ENCODE results near the gene MARCHF6. TPM values are rescaled to one million over a fixed set of nuclear protein-coding genes. Genes with fewer than 3 reads are reported as not detected.
A peak's percentile ranks its signal among the peaks of the same experiment; 100 is the strongest.
"Not testable (repeated sequence)": the region's sequence is repeated elsewhere in the genome, so short reads cannot be mapped to it uniquely, and the experiment has no call there.

MARCHF6 gene
- total RNA-seq, 2 experiments from 2014 or later = 67.3 to 92.2 TPM

DNA sequence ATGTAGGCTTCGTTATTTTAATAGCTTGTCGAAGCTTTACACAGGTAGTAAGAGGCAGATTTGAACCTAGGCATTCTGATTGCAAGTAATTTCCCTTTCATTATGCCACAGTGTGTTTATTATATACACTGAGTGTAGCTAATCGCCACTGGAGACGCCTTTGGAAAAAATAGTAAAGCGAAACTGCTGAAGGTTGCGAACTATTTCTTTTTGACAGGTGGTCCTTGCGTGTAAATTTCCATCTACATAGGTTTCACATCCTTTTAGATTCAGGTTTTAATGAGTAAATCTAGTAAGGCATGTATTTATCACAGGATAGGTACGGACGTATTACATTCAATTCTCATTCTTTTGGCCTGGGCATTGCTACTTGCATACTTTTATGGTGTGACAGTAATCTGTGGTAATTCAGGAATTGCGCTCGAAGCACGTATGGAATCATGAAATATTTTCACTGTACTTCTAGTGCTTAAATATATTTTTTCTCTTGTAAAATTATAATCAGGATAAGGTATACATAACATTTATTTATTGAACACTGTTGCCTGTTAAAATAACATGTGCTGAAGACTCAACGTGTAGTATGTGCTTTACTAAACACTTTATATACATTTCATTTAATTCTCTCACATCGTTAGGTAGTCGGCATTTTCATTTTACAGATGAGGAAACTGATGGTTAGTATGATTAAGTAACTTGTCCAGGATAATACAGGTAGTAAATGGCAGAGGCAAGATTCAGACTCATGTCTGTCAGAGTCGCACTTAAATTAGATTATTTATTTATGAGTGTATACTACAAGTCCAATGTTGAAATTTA, 1.8 kb downstream of the MARCHF6 start:
- ChIA-PET CTCF (interaction anchor here (0.7 kb wide), 1 partner anchor 71 kb away, joined by 3 read pairs; no protein-coding TSS in a partner anchor), POLR2A (interaction anchor here (0.6 to 1.4 kb wide), 4 partner anchors 9 to 105 kb away, joined by 3 to 7 read pairs (median 6); partner anchors contain the start of genes ATPSCKMT and CCT5)
- peaks cover 10% of the 10 kb centered on the region for H3K36me3 Mint-ChIP-seq (ENCODE audit: low read depth)
- H3K4me1 Mint-ChIP-seq = peaks cover 50% of the 10 kb centered on the region
- H3K9me3 Mint-ChIP-seq (ENCODE audit: low read depth) = no peaks in the 10 kb centered on the region
- intact Hi-C loops (cut with DNase I, micrococcal nuclease) = loop anchor here (1.0 to 10.0 kb wide), 5 partner anchors 64 to 280 kb away; partner anchors contain the start of gene ANKRD33B (in 1 of the 2)
- H3K27ac Mint-ChIP-seq = peak overlapping the region; percentile 99
- DNase-seq = peak; percentile 51
- ATAC-seq = peak; percentile 30
- no peaks in the 10 kb centered on the region for H3K27me3 Mint-ChIP-seq
- peak overlapping the region; percentile 97 for H3K4me3 Mint-ChIP-seq

GRCh38 chr5:10358999-10359398, 5.5 kb downstream of the MARCHF6 start:
- intact Hi-C loops (cut with DNase I, micrococcal nuclease) = loop anchor here (10.0 kb wide), 3 partner anchors 206 to 276 kb away; partner anchors contain the start of gene ANKRD33B (in 1 of the 2)
- DNase-seq = no peak
- ChIA-PET POLR2A (interaction anchor here (0.6 to 1.0 kb wide), 2 partner anchors 13 to 398 kb away, joined by 4 read pairs; no protein-coding TSS in a partner anchor), CTCF (interaction anchor here (1.1 to 2.6 kb wide), 4 partner anchors 12 to 76 kb away, joined by 3 to 9 read pairs (median 4); no protein-coding TSS in a partner anchor)
- ATAC-seq = no peak
- Mint-ChIP-seq H3K9me3 (ENCODE audit: low read depth) (no peaks in the 10 kb centered on the region), H3K27me3 (no peaks in the 10 kb centered on the region), H3K4me3 (no peak overlapping the region), H3K4me1 (peaks cover 67% of the 10 kb centered on the region), H3K36me3 (ENCODE audit: low read depth) (peaks cover 17% of the 10 kb centered on the region), H3K27ac (no peak overlapping the region)

DNA sequence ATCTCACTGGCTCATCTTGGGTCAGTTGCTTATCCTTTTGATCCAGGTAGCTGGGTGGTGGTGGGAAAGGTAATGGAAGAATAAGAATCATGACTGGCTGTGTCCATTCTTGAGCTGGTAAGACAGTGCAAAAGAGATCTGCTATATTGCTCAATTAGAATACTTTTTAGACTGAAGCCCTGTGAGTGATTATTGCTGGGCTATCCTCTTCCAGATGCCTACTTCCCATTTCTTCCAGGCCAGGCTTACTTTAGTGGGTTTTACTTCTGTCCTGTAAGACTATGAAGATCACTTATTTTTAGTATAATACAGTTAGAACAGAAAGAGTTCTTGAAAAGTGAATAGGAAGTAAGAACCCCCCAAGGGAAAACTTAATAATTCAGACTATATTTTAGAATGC, 7.2 kb downstream of the MARCHF6 start:
- no peak for ATAC-seq
- no peaks in the 10 kb centered on the region for H3K9me3 Mint-ChIP-seq (ENCODE audit: low read depth)
- H3K4me3 Mint-ChIP-seq = no peak overlapping the region
- ChIA-PET POLR2A (no interaction called here), CTCF (no interaction called here)
- peaks cover 71% of the 10 kb centered on the region for H3K4me1 Mint-ChIP-seq
- peaks cover 14% of the 10 kb centered on the region for H3K36me3 Mint-ChIP-seq (ENCODE audit: low read depth)
- H3K27ac Mint-ChIP-seq = no peak overlapping the region
- no peak for DNase-seq
- intact Hi-C loops (cut with DNase I, micrococcal nuclease) = no loop called here
- no peaks in the 10 kb centered on the region for H3K27me3 Mint-ChIP-seq

GRCh38 chr5:10363519-10364185, 10.2 kb downstream of the MARCHF6 start:
- no peaks in the 10 kb centered on the region for H3K27me3 Mint-ChIP-seq
- intact Hi-C loops (cut with DNase I, micrococcal nuclease) = loop anchor here in 1 of 2 experiments (1.0 kb wide), 1 partner anchor 79 kb away; no protein-coding TSS in a partner anchor
- no peaks in the 10 kb centered on the region for H3K9me3 Mint-ChIP-seq (ENCODE audit: low read depth)
- H3K4me1 Mint-ChIP-seq = peaks cover 71% of the 10 kb centered on the region
- H3K27ac Mint-ChIP-seq = no peak overlapping the region
- CTCF ChIA-PET = interaction anchor here (1.0 to 1.5 kb wide), 3 partner anchors 14 to 80 kb away, joined by 3 to 14 read pairs (median 3); no protein-coding TSS in a partner anchor
- peaks cover 19% of the 10 kb centered on the region for H3K36me3 Mint-ChIP-seq (ENCODE audit: low read depth)
- no peak overlapping the region for H3K4me3 Mint-ChIP-seq
- POLR2A ChIA-PET = interaction anchor here (0.7 to 1.6 kb wide), 3 partner anchors 9 to 229 kb away, joined by 3 to 7 read pairs (median 4); no protein-coding TSS in a partner anchor
- DNase-seq = no peak
- no peak for ATAC-seq

DNA sequence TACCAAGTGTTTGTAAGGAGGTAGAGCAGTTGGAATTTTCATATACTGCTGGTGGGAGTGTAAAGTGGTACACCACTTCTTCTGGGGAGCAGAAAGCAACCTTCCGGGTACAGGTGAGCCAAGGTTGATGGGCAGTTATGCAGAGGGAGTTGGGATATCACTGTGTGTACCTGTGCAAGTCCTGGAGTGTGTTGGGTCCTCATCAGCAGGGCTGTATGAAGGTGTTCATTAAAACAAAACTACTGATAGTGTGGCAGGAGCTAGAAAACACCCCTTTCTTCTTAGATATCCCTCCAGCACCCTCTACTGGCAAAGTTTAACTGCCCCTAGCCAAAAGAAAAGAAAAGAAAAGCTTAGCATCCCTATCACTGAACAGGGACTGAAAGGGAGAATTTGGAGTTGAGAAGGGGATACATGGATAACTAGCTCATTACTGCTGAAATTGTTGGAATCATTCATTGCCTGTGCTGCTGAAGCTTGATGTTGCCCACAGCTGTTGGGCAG, 10.7 kb downstream of the MARCHF6 start:
- Mint-ChIP-seq H3K36me3 (ENCODE audit: low read depth) (peaks cover 21% of the 10 kb centered on the region), H3K4me1 (peaks cover 73% of the 10 kb centered on the region), H3K9me3 (ENCODE audit: low read depth) (no peaks in the 10 kb centered on the region), H3K27me3 (no peaks in the 10 kb centered on the region), H3K4me3 (no peak overlapping the region), H3K27ac (no peak overlapping the region)
- intact Hi-C loops (cut with DNase I, micrococcal nuclease) = loop anchor here in 1 of 2 experiments (1.0 kb wide), 1 partner anchor 80 kb away; no protein-coding TSS in a partner anchor
- peak; percentile 55 for ATAC-seq
- ChIA-PET CTCF (interaction anchor here (0.6 to 1.5 kb wide), 7 partner anchors 8 to 111 kb away, joined by 3 to 14 read pairs (median 4); no protein-coding TSS in a partner anchor), POLR2A (interaction anchor here (0.7 to 1.6 kb wide), 5 partner anchors 10 to 271 kb away, joined by 3 to 7 read pairs (median 4); partner anchors contain the start of gene MARCHF6)
- DNase-seq = no peak

DNA sequence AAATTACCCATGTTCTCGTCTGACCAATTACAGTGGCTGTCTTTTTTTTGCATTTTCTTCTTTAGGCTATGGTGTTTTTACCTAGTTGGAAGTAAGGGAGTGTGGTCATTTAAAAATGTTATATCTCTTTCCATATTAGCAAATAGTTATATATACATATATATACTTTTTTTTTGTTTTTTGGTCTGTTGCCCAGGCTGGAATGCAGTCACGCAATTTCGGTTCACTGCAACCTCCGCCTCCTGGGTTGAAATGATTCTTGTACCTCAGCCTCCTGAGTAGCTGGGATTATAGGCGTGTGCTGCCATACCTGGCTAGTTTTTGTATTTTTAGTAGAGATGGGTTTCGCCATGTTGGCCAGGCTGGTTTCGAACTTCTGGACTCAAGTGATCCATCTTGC, 12.3 kb downstream of the MARCHF6 start:
- H3K4me1 Mint-ChIP-seq = peaks cover 69% of the 10 kb centered on the region

GRCh38 chr5:10366310-10367272, 13.1 kb downstream of the MARCHF6 start:
- no peaks in the 10 kb centered on the region for H3K27me3 Mint-ChIP-seq
- H3K36me3 Mint-ChIP-seq (ENCODE audit: low read depth) = peaks cover 23% of the 10 kb centered on the region
- no peak overlapping the region for H3K27ac Mint-ChIP-seq
- ChIA-PET CTCF (interaction anchor here (0.9 to 1.7 kb wide), 4 partner anchors 8 to 83 kb away, joined by 3 to 4 read pairs (median 3); no protein-coding TSS in a partner anchor), POLR2A (no interaction called here)
- H3K4me3 Mint-ChIP-seq = no peak overlapping the region
- no peaks in the 10 kb centered on the region for H3K9me3 Mint-ChIP-seq (ENCODE audit: low read depth)
- no peak for ATAC-seq
- intact Hi-C loops (cut with DNase I, micrococcal nuclease) = no loop called here
- DNase-seq = no peak
- peaks cover 70% of the 10 kb centered on the region for H3K4me1 Mint-ChIP-seq

More for the DNA sequence above, 12.3 kb downstream of the MARCHF6 start:
- DNase-seq = no peak
- intact Hi-C loops (cut with DNase I, micrococcal nuclease) = no loop called here
- ATAC-seq = no peak
- Mint-ChIP-seq H3K36me3 (ENCODE audit: low read depth) (peaks cover 21% of the 10 kb centered on the region), H3K9me3 (ENCODE audit: low read depth) (no peaks in the 10 kb centered on the region), H3K4me3 (no peak overlapping the region), H3K27ac (no peak overlapping the region), H3K27me3 (no peaks in the 10 kb centered on the region)
- POLR2A ChIA-PET = no interaction called here
- CTCF ChIA-PET = interaction anchor here (1.0 to 1.7 kb wide), 2 partner anchors 8 to 81 kb away, joined by 3 to 4 read pairs; no protein-coding TSS in a partner anchor

- CTCF ChIA-PET = interaction anchor here (0.7 to 2.2 kb wide), 3 partner anchors 10 to 86 kb away, joined by 3 to 7 read pairs (median 3); no protein-coding TSS in a partner anchor
- H3K27ac Mint-ChIP-seq = no peak overlapping the region
- POLR2A ChIA-PET = no interaction called here
- intact Hi-C loops (cut with DNase I, micrococcal nuclease) = no loop called here
- H3K36me3 Mint-ChIP-seq (ENCODE audit: low read depth) = peaks cover 20% of the 10 kb centered on the region
- ATAC-seq (no peak), DNase-seq (no peak)
- no peak overlapping the region for H3K4me3 Mint-ChIP-seq
- no peaks in the 10 kb centered on the region for H3K9me3 Mint-ChIP-seq (ENCODE audit: low read depth)
- no peaks in the 10 kb centered on the region for H3K27me3 Mint-ChIP-seq
- H3K4me1 Mint-ChIP-seq = peaks cover 71% of the 10 kb centered on the region
Observed at GRCh38 chr5:10367579-10367978, 14.1 kb downstream of the MARCHF6 start.

DNA sequence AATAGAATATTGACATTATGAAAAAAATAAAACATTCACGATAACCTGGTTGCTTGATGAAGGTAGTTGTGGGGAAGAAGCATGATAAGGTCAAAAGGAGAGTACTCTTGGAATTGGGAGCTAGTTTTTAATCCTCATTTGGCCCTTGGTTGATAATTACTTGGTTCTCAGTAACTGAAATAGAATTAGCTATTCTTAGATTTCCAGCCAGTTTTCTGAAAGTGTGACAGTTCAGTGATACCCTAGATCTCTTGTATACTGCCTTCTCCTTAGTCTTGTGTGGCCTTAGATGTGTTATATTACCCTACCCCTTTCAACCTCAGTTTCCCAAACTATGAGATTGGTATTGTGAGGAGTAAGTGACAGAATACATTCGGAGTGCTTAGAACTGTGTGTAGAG, 17.4 kb downstream of the MARCHF6 start:
- intact Hi-C loops (cut with DNase I, micrococcal nuclease) = no loop called here
- no peak overlapping the region for H3K4me3 Mint-ChIP-seq
- H3K27me3 Mint-ChIP-seq = no peaks in the 10 kb centered on the region
- ChIA-PET CTCF (interaction anchor here (0.5 to 1.7 kb wide), 3 partner anchors 11 to 134 kb away, joined by 3 to 6 read pairs (median 4); no protein-coding TSS in a partner anchor), POLR2A (interaction anchor here (0.7 to 1.4 kb wide), 2 partner anchors 12 to 55 kb away, joined by 4 to 5 read pairs; no protein-coding TSS in a partner anchor)
- DNase-seq (no peak), ATAC-seq (no peak)
- peaks cover 77% of the 10 kb centered on the region for H3K4me1 Mint-ChIP-seq
- peaks cover 30% of the 10 kb centered on the region for H3K36me3 Mint-ChIP-seq (ENCODE audit: low read depth)
- peak overlapping the region; percentile 11 for H3K27ac Mint-ChIP-seq
- no peaks in the 10 kb centered on the region for H3K9me3 Mint-ChIP-seq (ENCODE audit: low read depth)

- CTCF ChIA-PET = interaction anchor here (0.5 to 1.7 kb wide), 3 partner anchors 18 to 134 kb away, joined by 3 to 6 read pairs (median 3); partner anchors contain the start of gene MARCHF6
- H3K27ac Mint-ChIP-seq = peak overlapping the region; percentile 11
- intact Hi-C loops (cut with DNase I, micrococcal nuclease); H3K4me3 Mint-ChIP-seq; H3K9me3 Mint-ChIP-seq (ENCODE audit: low read depth); DNase-seq; H3K27me3 Mint-ChIP-seq; ATAC-seq: not testable (repeated sequence)
- POLR2A ChIA-PET = interaction anchor here (0.7 to 1.4 kb wide), 3 partner anchors 12 to 112 kb away, joined by 4 to 5 read pairs (median 4); no protein-coding TSS in a partner anchor
- H3K4me1 Mint-ChIP-seq = peaks cover 80% of the 10 kb centered on the region
- H3K36me3 Mint-ChIP-seq (ENCODE audit: low read depth) = peaks cover 34% of the 10 kb centered on the region
Observed at GRCh38 chr5:10371369-10371768, 17.9 kb downstream of the MARCHF6 start.
